Spleen (tissue), 7 donors: ENCODE measurements around the gene ABCC5.

Source experiments
- CTCF ChIP-seq, 11 experiments: fragments of 200-600 bp in 7 of 11; fragments of 450-650 bp in 4 of 11; sonication (generic) in 4 of 11; IDR thresholded peaks in 8 of 11; conservative IDR thresholded peaks in 3 of 11; 1 replicate in 7 of 11; 2 replicates in 4 of 11; pipeline versions ENCODE4 v1.4.0 to v1.8.0; 2016 to 2021; ENCODE audit warnings: antibody characterized with exemption in 11 of 11, inconsistent platforms in 4 of 11, mild to moderate bottlenecking in 1 of 11
- POLR2AphosphoS5 ChIP-seq, 3 donors: sonication (generic); formaldehyde crosslinking; IDR thresholded peaks; one replicate each; pipeline ENCODE4 v1.5.1; 2017; ENCODE audit warnings: antibody characterized with exemption in 3 of 3
- donor health status: DM: no; HTN: no; CAD: no; lungs with moderate emphysema.
- donor health status: DM: no; HTN: no; CAD: no.
- donor health status: DM: no; HTN: no; CAD: no.

- TF ChIP-seq CTCF (IDR thresholded peaks at IDR 0.05 in 8 of 11, conservative IDR thresholded peaks at IDR 0.05 in 3 of 11) (no peak), POLR2AphosphoS5 (IDR thresholded peaks at IDR 0.05) (no peak)
Observed at GRCh38 chr3:184039414-184039813, 21.7 kb upstream of the ABCC5 start.
